Measurements from ENCODE around the gene RNH1. TPM values are rescaled to one million over a fixed set of nuclear protein-coding genes. Genes with fewer than 3 reads are reported as not detected.

The RNH1 gene
- total RNA-seq, 4 donors from 2014 or later: 138 to 197 (median 159) TPM

GRCh38 chr11:501001-501682 lies 5.9 kb downstream of the RNH1 start:
- Histone ChIP-seq H3K27ac (no peak overlapping the region), H3K36me3 (peaks cover 4 to 55% of the 10 kb centered on the region in 2 donors), H3K4me1 (peaks cover 23 to 34% of the 10 kb centered on the region in 2 donors), H3K27me3 (no peaks in the 10 kb centered on the region), H3K4me3 (no peak overlapping the region), H3K9me3 (no peaks in the 10 kb centered on the region)
- ATAC-seq (no peak), DNase-seq (no peak)
- intact Hi-C loops (cut with DNase I; ENCODE audit: low total_unique reads): no loop called here
- in situ Hi-C loops (cut with MboI; ENCODE audit: low sequenced_read_pairs in 4 of 4): no loop called here
- TF ChIP-seq POLR2A (IDR thresholded peaks at IDR 0.05) (no peak), CTCF (IDR thresholded peaks at IDR 0.05 in 4 of 5, conservative IDR thresholded peaks at IDR 0.05 in 1 of 5) (no peak)

GRCh38 chr11:499201-500076 lies 7.6 kb downstream of the RNH1 start:
- ATAC-seq (no peak), DNase-seq (no peak)
- in situ Hi-C loops (cut with MboI; ENCODE audit: low sequenced_read_pairs in 4 of 4) (no loop called here), intact Hi-C loops (cut with DNase I; ENCODE audit: low total_unique reads) (no loop called here)
- Histone ChIP-seq H3K27ac (no peak overlapping the region), H3K4me3 (no peak overlapping the region), H3K9me3 (no peaks in the 10 kb centered on the region), H3K36me3 (peaks cover 4 to 69% of the 10 kb centered on the region in 2 donors), H3K27me3 (no peaks in the 10 kb centered on the region), H3K4me1 (peaks cover 8 to 17% of the 10 kb centered on the region in 2 donors)
- TF ChIP-seq POLR2A (IDR thresholded peaks at IDR 0.05) (no peak), CTCF (IDR thresholded peaks at IDR 0.05 in 4 of 5, conservative IDR thresholded peaks at IDR 0.05 in 1 of 5) (no peak)

- H3K27ac ChIP-seq: no peak overlapping the region
- DNase-seq: no peak
- in situ Hi-C loops (cut with MboI; ENCODE audit: low sequenced_read_pairs in 4 of 4): no loop called here
Measured at GRCh38 chr11:498297-499181, 8.5 kb downstream of the RNH1 start.

More at GRCh38 chr11:498297-499181, 8.5 kb downstream of the RNH1 start:
- Histone ChIP-seq H3K4me3 (no peak overlapping the region), H3K36me3 (peaks cover 4 to 78% of the 10 kb centered on the region in 2 donors), H3K27me3 (no peaks in the 10 kb centered on the region), H3K4me1 (peaks cover 0 to 8% of the 10 kb centered on the region in 2 donors), H3K9me3 (no peaks in the 10 kb centered on the region)
- intact Hi-C loops (cut with DNase I; ENCODE audit: low total_unique reads): no loop called here
- no peak for ATAC-seq
- no peak for TF ChIP-seq POLR2A (IDR thresholded peaks at IDR 0.05)
- TF ChIP-seq CTCF (IDR thresholded peaks at IDR 0.05 in 4 of 5, conservative IDR thresholded peaks at IDR 0.05 in 1 of 5): no peak
